Activated CD4-positive, alpha-beta T cell treated with anti-CD3 and anti-CD28 coated beads, Interleukin-2, amount 50 U/mL, for 48 hours (primary cell): ENCODE data around the gene RSKR.
"Not testable (repeated sequence)": the region's sequence is repeated elsewhere in the genome, so short reads cannot be mapped to it uniquely, and the experiment has no call there.

Experiments used
- DNase-seq, 2 experiments: peaks; one replicate each; pipeline ENCODE4 v3.0.0-alpha.2; 2020

RSKR gene, protein sequence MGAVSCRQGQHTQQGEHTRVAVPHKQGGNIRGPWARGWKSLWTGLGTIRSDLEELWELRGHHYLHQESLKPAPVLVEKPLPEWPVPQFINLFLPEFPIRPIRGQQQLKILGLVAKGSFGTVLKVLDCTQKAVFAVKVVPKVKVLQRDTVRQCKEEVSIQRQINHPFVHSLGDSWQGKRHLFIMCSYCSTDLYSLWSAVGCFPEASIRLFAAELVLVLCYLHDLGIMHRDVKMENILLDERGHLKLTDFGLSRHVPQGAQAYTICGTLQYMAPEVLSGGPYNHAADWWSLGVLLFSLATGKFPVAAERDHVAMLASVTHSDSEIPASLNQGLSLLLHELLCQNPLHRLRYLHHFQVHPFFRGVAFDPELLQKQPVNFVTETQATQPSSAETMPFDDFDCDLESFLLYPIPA

DNA sequence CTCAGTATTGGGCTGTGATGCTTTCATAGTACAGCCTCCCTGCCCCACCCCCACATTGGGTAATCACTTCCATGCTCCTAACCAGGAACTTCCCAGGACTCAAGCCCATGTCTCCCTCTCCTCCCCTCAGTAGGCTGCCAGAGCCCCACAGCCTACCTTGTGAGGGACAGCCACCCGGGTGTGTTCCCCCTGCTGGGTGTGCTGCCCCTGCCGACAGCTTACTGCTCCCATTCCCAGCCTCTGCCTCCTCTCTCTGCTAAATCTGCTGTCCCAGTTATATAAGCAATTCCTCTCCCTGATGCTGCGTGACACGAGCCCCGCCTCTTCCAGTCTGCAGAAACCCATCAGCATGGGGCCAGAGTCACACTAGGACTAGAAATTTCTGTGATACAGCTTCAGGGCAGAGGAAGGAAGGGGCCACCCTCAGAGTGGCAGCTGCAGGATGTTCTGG, at the start of gene RSKR:
Gene RSKR (minus strand): TSS at position 255 of the 451 bp plus-strand sequence. CDS start 24 bp downstream, at position 231.
- no peak for DNase-seq

DNA sequence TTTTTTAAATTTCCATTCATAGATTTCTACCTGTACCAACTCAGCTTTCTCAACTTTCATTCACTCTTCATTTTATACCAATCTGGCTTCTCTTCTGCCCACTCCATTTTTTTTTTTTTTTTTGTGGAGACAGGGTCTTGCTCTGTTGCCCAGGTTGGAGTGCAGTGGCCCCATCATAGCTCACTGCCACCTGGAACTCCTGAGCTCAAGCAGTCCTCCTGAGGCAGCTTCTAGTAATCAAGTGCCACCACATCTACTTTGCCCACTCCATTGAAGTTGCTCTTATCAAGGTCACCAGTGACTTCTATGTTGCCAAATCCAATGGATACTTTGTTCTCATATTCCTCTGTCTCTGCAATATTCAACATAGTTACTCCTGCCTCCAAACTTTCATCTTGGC, 49.7 kb upstream of the RSKR start:
- DNase-seq = no peak

DNA sequence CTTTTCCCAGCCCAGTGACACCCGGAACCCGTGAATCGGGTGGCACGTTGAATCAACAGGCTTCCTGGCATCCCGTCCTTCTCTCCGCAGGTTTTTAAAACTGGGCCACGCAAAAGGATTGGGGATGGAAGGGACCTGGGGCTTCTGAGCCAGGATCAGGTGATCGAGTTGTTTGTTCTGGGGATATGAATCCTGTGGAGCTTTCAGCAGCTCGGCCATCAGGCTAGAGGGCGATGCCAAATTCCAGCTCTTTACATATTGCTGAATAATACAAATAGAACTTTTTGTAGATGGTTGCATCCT, 48.5 kb upstream of the RSKR start:
- DNase-seq = no peak

DNA sequence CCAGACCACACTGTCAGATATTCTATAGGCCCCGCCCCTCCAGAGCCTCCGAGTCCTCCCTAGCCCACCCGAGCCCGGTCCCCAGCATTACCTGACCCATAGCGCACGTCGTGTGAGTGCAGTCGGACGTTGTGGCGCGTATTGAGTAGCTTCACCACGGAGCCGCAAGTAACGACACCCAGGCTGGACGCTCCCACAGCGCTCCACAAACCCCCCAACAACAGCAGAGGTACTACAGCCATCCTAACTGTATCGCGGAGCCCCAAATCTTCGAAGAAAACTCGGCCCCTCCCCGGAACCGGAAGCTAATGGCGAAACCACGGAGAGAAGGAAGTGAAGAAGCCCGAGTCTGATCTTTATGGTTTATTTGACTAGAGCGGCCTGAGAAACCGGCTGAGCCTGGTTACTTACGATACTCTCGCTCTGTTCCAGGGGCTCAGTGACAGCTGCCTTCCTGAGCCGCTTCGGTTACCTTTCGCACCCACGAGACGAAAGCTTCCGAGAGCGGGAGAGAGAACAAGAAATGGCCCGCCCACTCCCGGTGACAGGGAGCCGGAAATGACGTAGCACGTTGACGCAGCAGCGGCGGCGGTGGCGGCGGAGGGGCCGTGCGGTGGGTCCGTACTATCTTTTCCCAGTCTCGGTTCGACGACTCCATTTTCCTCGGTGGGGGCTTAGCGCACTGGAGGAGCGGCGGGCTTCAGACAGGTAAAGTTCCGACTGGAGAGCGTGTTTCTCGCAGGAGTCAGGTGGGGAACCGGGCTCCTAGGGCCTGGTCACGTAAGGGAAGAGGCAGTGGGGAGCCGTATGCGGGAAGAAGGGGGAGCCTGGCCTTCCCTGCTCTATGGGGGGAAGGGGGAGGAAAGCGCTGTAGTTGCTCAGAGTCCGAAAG, 47.9 kb upstream of the RSKR start, which contains the start of the genes SDF2 and SUPT6H:
Gene SDF2 (minus strand): TSS at position 272 of the 892 bp plus-strand sequence. CDS start 30 bp downstream, at position 242.
Gene SUPT6H (plus strand): TSS at position 571 of the 892 bp plus-strand sequence. CDS start 11,197 bp downstream, outside the sequence.
- peak; percentile 97 to 98 for DNase-seq

DNA sequence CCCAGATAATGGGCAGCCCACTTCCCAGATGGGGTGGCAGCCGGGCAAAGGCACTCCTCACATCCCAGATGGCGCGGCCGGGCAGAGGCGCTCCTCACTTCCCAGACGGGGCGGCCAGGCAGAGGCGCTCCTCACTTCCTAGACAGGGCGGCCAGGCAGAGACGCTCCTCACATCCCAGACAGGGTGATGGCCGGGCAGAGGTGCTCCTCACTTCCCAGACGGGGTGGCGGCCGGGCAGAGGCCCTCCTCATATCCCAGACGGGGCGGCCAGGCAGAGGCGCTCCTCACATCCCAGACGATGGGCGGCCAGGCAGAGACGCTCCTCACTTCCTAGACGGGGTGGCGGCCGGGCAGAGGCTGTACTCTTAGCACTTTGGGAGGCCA, 45.5 kb upstream of the RSKR start:
- DNase-seq = not testable (repeated sequence)

DNA sequence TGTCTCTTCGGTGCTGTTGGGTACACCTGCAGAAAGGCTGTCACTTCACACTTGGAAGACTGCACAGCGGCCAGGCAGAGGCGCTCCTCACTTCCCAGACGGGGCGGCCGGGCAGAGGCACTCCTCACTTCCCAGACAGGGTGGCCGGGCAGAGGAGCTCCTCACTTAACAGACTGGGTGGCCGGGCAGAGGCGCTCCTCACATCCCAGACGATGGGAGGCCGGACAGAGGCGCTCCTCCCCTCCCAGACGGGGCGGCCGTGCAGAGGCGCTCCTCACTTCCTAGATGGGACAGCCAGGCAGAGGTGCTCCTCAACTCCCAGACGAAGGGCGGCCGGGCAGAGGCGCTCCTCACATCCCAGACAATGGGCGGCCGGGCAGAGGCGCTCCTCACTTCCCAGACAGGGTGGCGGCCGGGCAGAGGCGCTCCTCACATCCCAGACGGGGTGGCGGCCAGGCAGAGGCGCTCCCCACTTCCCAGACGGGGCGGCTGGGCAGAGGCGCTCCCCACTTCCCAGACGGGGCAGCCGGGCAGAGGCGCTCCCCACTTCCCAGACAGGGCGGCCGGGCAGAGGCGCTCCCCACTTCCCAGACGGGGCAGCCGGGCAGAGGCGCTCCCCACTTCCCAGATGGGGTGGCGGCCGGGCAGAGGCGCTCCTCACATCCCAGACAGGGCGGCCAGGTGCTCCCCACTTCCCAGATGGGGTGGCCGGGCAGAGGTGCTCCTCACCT, 44.9 kb upstream of the RSKR start:
- DNase-seq = not testable (repeated sequence)

DNA sequence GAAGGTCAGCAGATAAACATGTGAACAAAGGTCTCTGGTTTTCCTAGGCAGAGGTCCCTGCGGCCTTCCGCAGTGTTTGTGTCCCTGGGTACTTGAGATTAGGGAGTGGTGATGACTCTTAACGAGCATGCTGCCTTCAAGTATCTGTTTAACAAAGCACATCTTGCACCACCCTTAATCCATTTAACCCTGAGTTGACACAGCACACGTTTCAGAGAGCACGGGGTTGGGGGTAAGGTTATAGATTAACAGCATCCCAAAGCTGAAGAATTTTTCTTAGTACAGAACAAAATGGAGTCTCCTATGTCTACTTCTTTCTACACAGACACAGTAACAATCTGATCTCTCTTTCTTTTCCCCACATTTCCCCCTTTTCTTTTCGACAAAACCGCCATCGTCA, 44.4 kb upstream of the RSKR start:
- DNase-seq = not testable (repeated sequence)

DNA sequence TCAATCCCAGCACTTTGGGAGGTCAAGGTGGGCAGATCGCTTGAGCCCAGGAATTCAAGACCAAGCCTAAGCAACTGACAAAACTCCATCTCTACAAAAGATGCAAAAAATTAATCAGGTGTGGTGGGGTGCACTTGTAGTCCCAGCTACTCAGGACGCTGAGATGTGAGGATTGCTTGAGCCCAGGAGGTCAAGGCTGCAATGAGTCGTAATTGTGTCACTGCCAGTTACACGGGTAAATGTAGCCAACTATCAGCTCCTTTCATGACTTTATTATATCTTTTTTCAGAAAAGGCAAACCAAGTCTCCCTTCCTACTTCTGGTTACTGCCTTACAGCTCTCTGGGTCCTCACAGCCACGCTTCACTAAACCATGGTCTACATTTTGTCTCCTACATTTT, 43.8 kb upstream of the RSKR start:
- DNase-seq = no peak

DNA sequence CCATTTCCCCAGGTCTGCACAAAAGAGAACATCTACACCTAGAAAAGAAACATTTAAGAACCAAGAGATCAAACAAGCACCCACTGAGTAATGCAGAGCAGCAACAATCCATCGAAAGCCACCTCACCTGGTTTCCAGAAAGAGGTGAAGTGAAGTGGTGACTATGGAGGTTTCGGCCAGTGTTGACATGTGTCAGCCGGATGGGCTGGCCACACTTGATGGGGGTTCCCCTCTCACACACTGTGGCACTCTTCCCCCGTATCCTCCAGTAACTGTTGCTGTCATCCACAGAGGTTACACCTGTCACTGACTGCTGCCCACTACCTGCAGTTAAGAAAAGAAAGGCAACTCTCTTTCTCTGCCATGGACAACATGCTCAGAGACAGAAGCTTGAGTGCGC, 41.2 kb upstream of the RSKR start:
- DNase-seq = no peak

DNA sequence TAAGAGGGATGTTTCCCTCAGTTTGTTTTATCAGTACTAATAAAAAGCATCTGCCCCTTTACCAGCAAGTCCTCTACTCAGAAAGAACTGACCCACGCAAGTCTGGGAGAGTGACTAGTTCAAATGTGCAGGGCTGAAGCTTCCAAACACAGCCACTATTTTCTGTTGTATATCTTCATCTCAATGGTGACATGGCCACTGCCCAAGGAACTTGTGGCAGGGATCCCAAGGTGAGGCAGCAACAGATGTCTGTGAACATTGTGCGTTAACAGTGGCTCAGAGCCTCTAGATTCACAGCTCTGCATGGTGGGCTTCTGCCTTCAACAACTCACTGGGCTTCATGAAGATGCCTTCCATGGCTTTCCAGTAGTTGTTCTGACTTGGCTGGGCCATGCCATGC, 34.7 kb upstream of the RSKR start:
- no peak for DNase-seq

DNA sequence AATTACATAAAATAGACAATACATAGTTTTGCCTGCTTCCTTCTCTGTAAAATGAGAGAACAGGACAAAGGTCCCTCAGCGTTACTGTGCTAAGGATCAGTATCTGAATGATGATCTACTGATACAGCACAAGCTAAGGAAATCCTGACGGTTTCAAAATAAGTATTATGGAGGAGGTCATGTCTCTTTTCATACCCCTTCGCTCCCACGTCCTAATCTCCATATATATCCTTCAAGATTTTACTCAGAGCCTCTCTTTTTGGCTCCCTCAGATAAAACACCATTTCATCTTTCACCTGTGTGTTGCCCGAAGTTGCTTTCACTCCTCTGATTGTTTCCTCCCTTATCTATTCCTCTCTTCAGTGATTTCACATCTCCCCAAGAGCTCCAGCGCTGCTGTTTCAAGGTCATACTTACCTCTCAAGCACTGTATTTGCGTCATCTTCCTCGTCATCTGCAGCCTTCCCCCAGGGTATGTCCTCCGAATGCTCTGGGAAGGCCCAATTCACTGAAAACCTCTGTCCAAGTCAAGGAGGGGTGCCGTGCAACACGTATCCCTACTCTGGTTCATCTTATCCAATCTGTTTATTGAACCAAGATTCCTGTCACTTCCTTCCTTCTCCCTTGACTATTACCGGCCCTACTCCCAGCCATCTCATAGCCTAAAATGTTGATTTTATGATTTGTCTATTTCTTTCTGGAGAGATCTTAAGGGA, 32.2 kb upstream of the RSKR start:
- peak; percentile 3 to 10 for DNase-seq

DNA sequence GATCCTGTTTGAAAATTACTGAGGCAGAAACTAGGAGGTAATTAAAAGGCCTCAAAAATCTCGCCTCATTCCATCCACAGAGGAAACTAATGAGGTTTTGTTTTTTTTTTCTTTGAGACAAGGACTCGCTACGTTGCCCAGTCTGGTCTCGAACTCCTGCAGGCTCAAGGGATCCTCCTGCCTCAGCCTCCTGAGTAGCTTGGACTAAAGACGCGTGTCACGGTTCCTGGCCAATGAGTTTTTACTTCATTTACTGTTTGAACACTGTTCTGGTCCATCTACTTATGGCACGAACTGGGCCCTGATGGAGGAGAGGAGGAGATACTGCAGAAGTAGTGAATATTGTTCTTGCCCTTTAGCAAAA, 31.6 kb upstream of the RSKR start:
- DNase-seq = peak; percentile 25 to 42

DNA sequence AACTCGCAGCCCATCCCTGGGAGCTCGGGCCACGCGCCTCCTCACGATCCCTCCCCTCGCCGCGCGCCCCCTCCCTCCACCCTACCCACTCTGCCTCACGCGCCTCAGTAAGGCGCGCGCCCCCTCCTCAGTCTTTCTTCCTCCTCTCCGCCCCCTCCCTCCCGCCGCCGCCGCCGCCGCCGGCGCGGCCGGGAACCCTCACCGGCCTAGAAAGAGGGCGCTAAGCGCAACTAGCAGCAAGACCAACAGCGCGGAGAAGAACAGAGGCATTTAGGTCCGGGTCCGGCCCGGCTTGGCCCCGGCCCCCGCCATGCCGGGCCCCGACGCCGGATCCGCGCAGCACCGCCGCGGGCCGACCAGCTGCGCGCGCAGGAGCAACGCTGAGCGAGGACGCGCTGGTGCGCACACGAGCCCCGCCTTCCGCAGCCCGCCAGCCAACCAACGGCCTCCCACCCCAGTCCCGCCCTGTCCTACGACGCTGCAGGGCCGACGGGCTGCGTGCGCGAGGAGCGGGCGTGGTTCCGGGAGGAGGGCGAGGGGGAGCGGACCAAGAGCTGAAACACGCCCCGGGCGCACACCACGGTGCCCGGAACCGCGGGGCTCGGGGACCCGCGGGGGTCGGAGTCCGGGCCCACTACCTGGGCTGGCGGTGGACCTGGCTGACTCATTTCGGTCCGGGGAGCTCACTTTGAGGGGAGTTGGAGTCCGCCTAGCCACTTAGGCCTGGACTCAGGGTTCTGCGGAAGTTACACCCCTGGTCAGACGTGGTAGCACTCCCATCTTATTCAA, 31.0 kb upstream of the RSKR start, which contains the start of gene BLTP2:
Gene BLTP2 (minus strand): TSS at position 372 of the 789 bp plus-strand sequence. CDS start 102 bp downstream, at position 270.
- DNase-seq = peak; percentile 95 to 96

DNA sequence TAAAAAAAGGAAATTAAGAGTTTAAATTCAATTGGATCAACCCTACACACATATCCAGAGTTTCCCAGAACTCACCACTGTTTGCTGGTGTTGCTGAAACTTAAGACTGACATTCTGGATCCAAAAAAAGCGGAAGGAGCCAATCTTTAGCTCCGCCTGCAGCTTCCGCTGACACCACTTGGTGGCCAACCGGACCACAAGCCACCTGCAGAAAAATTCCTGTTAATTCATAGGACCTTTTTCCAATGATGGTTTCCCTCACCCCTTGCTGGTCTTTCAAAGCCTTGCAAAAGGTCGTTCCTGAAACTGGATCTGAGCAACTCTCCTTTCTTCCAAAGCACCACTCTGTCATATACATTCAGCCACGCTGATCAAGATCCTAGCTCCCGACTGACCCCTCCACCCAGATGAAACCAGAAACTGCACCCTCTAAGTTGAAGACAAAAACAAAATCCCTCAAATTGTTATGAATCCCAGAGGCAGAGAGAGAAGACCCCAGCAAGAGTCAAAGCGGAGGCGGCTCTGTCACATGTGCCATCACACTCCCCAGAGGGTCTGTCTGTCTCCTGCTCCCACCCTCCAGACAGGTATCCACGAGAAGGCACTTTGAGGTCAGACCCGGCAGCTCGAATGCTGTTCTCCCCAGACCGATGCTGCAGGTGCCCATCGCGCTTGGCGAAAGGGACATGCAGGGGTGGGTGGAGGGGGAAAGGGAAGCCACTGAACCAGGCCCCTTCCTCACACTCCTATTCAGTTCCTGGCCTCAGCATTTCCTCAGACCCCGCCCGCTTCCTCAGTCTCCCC, 30.2 kb upstream of the RSKR start:
- DNase-seq = peak; percentile 45 to 52

DNA sequence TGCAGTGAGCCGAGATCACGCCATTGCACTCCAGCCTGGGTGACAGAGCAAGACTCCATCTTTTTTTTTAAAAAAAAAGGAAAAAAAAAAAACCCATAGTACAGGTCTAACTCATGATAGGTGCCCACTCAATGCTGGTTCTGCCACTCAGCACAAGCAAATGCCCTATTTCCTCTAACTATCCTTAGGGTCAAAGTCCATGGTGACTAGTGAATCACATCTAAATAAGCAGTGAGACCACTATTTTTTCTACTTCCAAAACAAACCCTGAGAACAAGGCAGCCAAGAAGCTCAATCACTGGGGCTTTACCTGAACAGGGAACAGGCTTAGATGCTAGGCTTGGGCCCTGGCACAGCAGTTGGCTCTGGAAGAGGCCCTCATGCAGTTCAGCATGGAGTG, 27.6 kb upstream of the RSKR start:
- DNase-seq = no peak

DNA sequence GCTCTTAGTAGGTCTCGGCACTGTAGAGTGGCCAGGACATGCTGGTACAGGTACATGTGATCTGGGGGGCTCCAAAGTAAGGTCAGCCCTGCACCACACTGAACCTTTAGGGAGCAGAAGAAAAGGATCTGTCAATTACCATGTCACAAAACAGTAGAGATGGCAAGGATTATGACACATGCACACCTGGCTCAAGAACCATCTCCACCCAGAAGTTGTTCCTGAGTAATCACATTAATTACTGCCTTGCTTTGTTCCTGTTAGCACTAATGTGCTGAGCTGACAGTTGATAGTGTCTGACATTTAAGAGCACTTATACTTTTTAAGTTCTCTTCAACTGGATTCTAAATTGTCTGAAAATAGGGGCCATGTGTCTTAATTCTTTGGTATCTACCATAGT, 21.5 kb upstream of the RSKR start:
- no peak for DNase-seq

DNA sequence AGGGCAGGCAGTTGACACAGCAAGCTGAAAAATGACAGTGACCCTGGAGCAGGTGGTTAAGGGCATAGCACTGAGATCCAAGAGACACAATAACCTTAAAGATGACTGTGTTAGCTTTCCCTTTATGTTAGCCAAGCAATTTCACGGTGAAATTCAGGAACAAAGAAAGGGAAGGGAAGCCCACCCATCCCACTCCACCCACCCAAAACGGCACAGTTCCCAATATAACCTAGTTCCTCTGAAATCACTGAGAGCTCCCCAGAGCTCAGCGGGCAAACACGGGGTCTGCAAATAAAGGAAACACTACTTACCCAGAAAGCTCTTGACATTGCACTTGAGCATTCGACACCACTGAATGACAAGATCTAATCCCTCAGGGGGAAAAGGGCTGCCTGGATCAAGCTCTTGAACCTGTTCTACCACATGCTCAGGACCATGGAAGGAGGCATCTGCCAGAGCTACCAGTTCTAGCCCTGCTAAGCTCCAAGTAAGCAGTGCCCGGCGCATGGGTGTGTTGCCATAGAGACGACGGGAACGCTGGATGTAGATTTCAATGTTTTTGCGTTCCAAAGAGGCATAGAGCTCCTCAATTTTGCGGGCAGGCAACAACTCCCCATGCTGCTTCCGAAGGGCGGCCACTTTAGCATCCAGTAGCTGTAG, 20.4 kb upstream of the RSKR start:
- no peak for DNase-seq

DNA sequence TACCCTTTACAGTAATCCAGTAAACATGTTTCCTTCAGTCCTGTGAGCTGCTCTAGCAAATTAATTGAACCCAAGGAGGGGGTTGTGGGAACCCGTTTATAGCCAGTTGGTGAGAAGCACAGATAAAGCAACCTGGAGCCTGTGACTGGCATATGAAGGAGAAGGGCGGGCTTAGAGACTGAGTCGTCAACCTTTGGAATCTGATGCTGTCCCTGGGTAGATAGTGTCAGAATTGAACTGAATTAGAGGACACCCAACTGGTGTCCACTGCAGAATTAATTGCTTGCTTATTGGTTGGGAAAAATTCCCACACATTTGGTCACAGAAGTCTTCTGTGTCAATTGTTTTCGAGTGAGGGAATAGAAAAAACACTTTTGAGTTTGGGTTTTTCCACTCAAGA, 12.8 kb upstream of the RSKR start:
- no peak for DNase-seq

DNA sequence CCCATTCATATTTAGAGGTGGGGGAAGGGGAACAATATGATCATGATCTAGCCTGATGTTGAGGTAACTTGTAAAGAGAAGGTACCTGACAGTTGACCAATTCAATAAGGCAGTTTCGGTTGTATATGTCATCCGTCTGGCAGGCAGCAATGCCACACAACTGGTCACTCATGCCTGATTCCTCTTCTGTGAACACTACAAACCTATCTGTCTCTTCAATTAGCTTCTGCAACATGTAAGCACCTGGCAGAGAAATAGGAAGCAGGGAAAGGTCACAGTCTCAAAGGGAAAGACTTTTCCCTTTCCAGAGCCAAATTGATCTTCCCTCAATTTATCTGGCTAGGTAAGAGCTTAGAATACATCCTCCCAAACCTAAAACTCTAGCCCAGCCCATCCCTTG, 10.2 kb upstream of the RSKR start:
- no peak for DNase-seq

DNA sequence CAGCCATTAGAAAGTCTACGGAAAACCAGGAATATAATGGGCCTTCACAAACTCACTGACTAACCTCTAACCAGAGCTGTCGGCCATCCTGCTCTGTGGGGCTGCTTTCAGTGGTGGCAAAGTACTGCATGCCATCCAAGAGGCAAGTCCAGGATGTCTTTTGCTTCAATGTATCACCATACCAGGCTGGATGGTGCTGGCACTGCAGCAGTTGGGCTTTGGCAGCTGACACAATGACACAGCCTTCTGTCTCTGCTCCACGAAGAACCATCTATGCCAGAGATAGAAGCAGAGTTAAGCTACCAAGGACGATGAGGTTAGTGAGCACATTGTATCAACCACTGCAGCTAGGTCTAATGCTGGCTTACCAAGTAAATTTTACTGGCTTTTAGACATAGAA, 9.7 kb upstream of the RSKR start:
- DNase-seq = no peak
